Measurements from ENCODE around the gene DGLUCY.
"Not testable (repeated sequence)": the region's sequence is repeated elsewhere in the genome, so short reads cannot be mapped to it uniquely, and the experiment has no call there.

Gene DGLUCY

DNA sequence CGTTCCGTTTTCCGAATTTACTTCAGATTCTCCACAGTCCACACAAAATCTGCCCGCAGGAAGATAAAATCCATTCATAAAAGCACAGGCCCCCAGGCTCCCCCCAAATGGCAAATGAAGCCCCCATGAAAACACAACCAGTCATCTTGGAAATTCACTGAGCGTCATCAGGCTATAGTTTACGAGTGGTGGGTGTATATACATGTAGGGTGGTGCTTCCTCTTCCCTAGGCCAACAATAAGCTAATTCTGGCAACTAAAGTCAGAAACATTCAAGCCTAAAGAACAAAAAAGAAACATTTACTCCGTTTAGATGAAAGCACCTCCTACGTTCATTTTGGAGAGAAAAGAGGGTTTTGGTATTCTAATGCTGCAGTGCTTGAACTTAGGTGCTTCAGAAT lies 124.8 kb downstream of the DGLUCY start:
- DNase-seq, result no peak

DNA sequence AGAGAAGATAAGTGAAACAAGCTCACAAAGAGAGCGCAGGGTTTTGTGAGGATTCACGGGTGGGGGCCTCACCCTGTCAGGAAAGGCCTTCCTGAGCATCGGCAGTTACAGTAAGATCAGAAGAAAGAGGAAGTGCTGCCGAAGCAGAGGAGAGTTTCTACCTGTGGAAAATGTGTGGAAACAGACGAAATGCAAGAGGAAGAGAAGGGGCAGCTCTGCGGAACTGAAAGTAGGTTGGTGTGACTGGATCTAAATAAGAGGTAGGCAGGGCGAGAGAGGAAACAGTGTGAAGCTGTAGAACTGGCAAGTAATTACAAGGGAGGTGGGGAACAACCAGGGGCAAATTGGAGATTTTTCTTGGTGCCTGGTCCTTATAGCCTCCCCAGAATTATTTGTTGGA lies 128.0 kb downstream of the DGLUCY start:
- DNase-seq, result no peak

- DNase-seq, result no peak
Observed at GRCh38 chr14:91242635-91243034, 128.8 kb downstream of the DGLUCY start.

- no peak for DNase-seq
Observed at GRCh38 chr14:91243074-91243471, 129.2 kb downstream of the DGLUCY start.

GRCh38 chr14:91244501-91244901 lies 130.6 kb downstream of the DGLUCY start, which contains the start of gene GPR68:
GPR68 (minus strand) TSS chr14:91244704; CDS start chr14:91235050, 9,654 bp downstream.
- DNase-seq, result peak in 1 of 2 experiments; percentile 46

GRCh38 chr14:91245029-91245428 lies 131.2 kb downstream of the DGLUCY start:
- no peak for DNase-seq

GRCh38 chr14:91245616-91246015 lies 131.7 kb downstream of the DGLUCY start:
- not testable (repeated sequence) for DNase-seq

DNA sequence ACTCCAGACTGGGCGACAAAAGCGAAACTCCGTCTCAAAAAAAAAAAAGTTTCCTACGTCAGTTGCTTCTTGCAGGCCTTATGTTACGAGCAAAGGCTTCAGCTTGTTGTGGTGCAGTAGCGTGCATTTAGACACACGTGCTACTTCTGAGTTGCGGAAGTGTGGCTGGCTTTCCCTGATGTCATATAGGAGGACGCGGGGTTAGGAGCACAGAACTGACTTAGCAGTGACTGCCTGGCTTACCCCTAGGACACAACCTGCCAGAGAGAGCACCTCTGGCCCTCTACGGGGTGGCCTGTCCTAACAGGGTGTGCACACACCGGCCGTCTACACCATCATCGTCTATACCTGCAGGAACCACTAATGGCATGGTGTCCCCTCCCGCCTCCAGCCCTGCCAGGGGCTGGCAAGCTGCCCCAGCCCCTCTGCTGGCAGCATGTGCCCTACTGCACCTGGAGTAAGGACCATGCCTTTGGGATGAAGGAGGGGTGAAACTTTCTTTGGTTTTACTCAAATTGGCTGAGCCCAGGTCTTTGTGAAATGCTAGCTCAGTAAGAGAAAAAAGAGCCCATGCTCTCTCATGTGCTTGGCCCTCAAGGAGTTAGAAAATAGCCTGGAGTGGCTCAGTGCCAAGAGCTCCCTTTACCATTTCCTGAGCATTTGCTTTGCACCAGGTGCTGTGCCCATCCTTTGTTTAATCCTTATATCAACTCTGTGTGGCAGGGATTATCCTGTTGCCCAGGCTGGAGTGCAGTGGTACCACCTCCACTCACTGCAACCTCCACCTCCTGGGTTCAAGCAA lies 132.4 kb downstream of the DGLUCY start:
- peak; percentile 59 to 78 for DNase-seq

DNA sequence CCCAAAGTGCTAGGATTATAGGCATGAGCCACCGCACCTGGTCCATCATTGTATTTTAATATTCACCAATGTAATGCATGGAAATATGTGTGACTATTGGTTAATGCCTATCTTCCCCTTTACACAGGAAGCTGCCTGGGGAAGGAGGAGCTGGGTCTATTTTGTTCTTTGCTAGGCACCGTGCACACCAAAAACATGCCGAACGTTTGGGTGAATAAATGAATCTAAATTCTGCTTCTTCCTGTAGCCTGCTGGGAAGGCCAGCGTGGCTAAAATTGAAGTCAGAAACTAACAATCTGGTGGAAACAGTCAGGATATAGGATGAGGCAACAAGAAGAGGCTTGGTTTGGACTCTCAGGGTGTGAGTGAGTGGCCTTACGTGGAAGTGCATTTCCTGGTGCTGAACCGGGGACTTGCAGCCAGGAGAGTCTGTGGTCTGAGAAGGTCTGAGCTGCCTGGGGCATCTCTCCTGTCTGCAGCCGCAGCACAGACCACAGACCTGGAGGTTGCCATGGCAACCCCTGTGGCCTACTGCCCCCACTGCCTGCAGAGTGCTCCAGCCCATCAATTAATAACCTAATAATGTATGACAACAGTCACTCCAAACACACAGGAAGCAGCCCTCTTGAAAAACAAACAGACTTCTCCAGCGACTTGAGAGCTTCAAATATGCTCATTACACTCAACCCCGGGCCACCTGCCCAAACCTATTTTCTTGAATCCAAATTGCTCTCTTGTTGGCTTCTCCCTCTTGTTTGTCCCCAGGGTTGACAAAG lies 136.2 kb downstream of the DGLUCY start:
- peak; percentile 73 to 74 for DNase-seq

DNA sequence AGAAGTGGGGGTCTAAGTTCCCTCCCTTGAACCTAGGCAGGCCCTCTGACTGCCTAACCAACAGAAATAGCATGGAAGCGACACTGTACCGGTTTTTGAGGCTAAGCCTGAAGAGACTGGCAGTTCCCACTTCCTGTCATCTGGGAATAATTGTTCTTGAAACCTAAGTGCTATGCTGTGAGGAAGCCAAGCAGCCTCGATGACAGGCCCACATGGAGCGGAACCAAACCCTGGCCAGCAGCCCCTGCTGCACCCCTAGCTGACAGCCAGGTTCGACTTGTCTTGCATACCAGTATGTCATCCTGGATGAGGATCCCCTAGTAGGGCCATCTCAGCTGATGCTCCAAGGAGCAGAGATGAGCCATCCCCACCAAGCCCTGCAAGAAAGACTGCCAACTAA lies 137.0 kb downstream of the DGLUCY start:
- DNase-seq, result no peak

DNA sequence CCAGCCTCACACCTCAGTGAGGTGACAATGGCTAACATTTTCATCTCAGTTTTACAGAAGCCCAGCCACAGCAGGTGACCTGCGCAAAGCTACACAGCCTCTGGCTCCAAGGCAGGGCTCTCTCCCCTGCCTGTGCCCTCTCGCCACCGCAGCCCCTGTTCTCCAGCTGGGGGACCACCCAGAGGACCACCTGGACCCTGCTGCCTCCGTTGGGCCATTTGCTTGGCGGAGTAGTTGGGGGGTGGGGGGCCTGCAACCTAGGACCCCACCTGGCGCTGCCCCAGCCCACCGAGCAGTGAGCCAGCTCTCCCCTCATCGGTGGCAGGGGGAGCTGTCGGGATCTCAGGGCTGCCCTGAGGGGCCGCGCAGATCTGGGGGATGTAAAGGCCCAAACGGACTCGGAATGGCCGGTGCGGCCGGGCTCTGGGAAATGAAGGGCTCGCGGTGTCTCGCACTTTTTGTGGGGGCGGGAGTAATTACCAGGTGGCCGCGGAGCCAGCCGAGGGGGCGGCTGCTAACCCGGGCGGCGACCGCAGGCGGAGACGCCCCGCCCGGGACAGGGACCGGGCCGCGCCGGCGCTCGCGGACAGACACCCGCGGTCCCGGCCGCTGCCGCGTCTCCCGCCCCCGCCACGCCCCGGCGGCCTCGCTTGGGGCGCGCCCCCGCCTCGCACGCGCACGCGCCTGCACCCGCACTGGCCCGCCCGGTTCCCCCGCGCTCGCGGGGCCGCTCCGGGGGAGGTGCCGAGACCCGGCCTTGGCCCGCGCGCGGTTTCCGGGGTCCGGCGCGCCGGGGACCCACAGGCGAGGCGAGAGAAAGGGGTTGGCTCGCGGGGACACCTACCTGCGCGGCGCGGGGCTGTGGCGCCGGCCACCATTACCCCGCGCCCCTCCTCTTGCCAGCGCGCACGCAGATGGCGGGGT lies 139.3 kb downstream of the DGLUCY start:
- no peak for DNase-seq

DNA sequence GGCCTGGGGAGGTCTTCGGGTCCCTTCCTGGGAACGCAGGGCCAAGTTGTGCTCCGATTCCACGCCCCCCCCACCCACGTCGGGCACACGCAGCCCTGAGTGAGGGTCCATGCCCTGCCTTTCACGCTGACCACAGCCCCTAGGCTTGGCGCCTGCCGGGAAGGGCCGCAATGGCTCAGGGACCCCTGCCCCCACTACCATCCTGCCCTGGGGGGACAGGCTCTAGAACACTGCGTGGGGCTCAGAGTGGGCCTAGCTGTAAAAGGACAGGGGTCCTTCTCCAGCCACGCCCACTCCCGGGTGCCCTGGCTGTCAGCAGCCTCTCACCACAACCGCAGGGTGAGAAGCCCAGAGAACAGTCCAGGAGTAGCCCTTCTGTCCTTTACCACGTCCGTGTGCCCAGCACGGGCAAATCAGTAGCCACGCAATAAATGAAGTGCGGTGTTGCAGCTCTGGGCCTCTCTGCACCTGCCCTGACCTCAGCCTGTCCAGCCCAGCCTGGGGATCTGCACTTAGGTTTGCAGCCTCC lies 140.0 kb downstream of the DGLUCY start:
- DNase-seq, result no peak

DNA sequence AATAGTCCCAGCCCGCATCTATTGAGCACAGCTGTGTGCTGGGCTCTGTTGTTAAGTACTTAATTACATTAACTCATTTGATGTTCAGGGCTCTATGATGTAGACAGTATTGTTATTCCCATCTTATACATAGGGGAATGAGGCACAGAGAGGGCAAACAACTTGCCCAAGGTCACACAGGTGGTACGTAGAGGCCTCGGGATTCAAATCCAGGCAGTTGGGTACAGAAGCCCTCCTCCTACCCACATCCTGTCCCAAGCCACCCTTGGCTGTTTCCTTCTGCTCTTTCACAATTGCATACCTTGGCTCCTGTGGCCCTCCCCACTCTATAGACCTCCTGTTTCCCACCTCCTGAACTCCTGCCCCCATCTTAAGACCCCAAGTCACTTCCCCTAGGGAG lies 140.6 kb downstream of the DGLUCY start:
- DNase-seq, result no peak

GRCh38 chr14:91255026-91255695 lies 141.3 kb downstream of the DGLUCY start:
- no peak for DNase-seq

DNA sequence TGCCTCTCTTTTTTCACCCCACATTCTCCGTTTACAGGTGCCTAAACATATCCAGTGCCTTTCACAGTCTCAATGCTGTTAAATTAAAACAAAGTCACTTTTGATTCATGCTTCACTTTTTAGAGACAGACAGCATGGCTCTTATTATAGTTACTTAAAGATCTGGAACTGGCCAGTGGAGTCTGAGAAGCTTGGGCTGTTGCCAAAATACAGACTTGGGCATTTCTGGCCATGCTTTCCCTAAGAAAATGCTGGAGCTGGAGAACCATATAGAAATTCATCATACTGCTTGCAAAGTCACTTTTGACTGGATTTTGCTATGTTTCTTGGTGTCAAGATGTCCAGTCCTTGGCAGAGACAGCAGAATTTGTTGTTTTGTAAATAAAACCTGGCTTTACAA lies 142.8 kb downstream of the DGLUCY start:
- DNase-seq, result no peak

GRCh38 chr14:91257328-91258010 lies 143.6 kb downstream of the DGLUCY start:
- no peak for DNase-seq

GRCh38 chr14:91258011-91258618 lies 144.2 kb downstream of the DGLUCY start:
- no peak for DNase-seq

DNA sequence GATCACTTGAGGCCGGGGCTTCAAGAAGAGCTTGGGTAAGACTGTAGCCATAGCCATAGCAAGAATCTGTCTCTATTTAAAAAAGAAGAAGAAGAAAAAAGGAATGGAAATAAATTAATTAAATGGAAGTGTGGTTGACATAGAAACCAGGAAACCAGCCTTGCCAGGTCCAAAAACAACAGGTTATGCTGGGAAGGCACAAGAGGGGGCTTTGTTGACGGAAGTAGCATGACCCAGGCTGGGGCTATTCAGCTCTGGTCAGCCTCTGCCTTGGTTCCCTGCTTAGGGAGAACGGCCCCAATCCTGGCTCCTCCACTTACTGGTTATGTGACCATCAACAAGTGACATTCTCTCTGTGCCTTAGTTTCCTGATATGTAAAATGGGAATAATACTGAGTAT lies 145.0 kb downstream of the DGLUCY start:
- DNase-seq, result no peak

GRCh38 chr14:91261115-91261514 lies 147.2 kb downstream of the DGLUCY start:
- DNase-seq, result no peak

DNA sequence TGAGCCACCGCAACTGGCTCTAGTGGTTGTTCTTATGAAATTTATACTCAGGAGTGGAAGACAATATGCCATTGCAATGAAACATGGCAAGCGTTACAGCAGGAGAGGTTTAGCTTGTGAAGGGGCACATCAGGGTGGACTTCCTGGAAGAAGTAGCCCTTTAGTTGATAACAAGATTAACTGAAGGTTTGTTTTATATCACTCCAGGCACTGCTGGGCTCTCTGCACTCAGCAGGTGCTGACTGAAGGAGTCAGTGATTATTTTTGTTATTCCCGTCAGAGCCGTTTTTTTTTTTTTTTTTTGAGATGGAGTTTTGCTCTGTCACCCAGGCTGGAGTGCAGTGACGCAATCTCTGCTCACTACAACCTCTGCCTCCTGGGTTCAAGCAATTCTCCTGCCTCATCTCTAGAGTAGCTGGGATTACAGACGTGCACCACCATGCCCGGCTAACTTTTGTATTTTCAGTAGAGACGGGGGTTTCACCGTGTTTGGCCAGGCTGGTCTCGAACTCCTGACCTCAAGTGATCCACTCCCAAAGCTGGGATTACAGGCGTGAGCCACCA lies 148.2 kb downstream of the DGLUCY start:
- DNase-seq, result no peak

DNA sequence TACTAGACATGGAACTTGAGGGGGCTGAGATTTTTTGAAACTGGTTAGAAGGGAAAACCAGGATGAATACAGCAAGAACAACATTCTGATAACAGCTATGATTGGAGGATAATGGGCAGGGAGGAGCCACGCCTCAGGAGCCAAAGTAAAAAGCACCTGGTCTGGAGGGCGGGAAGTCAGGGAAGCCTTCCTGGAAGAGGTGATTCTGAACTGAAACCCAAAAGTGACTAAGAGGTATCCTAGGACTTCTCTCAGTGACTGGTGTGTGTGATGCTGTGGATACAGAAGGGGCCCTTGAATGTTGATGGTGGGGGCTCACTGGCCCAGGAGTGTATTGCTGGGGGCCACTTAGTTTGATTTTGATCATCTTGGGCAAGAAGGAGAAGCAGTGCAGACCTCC lies 149.5 kb downstream of the DGLUCY start:
- no peak for DNase-seq

All from SHP77 (cell line).